GM23338 (cell line): ENCODE data around the gene SMARCD2. TPM values are rescaled to one million over a fixed set of nuclear protein-coding genes. Genes with fewer than 3 reads are reported as not detected.
"Not testable (repeated sequence)": the region's sequence is repeated elsewhere in the genome, so short reads cannot be mapped to it uniquely, and the experiment has no call there.

Experiments used
- ATAC-seq: fragments of 200-7000 bp; cut with Tn5 transposase; 3 replicates; pipeline ENCODE4 v1.9.1; 2020
- DNase-seq: peaks from one replicate; pipeline ENCODE4 v3.0.0-alpha.2; 2015; ENCODE audit warnings: low spot score
- H2AFZ ChIP-seq: fragments of 200-600 bp; sonication (generic); 2 replicates; pipeline ENCODE4 v1.8.0; 2016; ENCODE audit warnings: antibody characterized with exemption, mild to moderate bottlenecking, moderate library complexity
- H3F3A ChIP-seq: fragments of 200-600 bp; sonication (generic); replicated peaks from 2 replicates; pipeline ENCODE4 v1.8.0; 2017; ENCODE audit warnings: antibody characterized with exemption, mixed run types, low read depth
- H3K27ac ChIP-seq: fragments of 200-600 bp; sonication (generic); 2 replicates; pipeline ENCODE4 v1.6.1; 2016; ENCODE audit warnings: low read depth
- H3K27me3 ChIP-seq: fragments of 200-600 bp; sonication (generic); 2 replicates; pipeline ENCODE4 v1.8.0; 2016; ENCODE audit warnings: mild to moderate bottlenecking, mixed run types, moderate library complexity; ENCODE audit not compliant: insufficient read depth
- H3K36me3 ChIP-seq: fragments of 200-600 bp; sonication (generic); 2 replicates; pipeline ENCODE4 v1.8.0; 2016; ENCODE audit warnings: mild to moderate bottlenecking; ENCODE audit not compliant: insufficient read depth
- H3K4me1 ChIP-seq: fragments of 200-600 bp; sonication (generic); 2 replicates; pipeline ENCODE4 v1.8.0; 2016; ENCODE audit warnings: mild to moderate bottlenecking, moderate library complexity; ENCODE audit not compliant: insufficient read depth
- H3K4me2 ChIP-seq: fragments of 200-600 bp; sonication (generic); 2 replicates; pipeline ENCODE4 v1.7.1; 2017; ENCODE audit warnings: mixed run types
- H3K4me3 ChIP-seq: fragments of 200-600 bp; sonication (generic); 2 replicates; pipeline ENCODE4 v1.6.1; 2016; ENCODE audit warnings: mixed run types
- H3K79me2 ChIP-seq: fragments of 200-600 bp; sonication (generic); replicated peaks from 2 replicates; pipeline ENCODE4 v1.8.0; 2017; ENCODE audit warnings: mild to moderate bottlenecking; ENCODE audit not compliant: insufficient read depth
- H3K9me2 ChIP-seq: fragments of 200-600 bp; sonication (generic); 2 replicates; pipeline ENCODE4 v1.8.0; 2017; ENCODE audit not compliant: insufficient read depth
- H4K20me1 ChIP-seq: fragments of 200-600 bp; sonication (generic); replicated peaks from 2 replicates; pipeline ENCODE4 v1.8.0; 2017; ENCODE audit warnings: mild to moderate bottlenecking; ENCODE audit not compliant: insufficient read depth
- H3K27ac Mint-ChIP-seq: 2 replicates; pipeline ENCODE4 v1.8.0; 2020; ENCODE audit warnings: inconsistent platforms, mild to moderate bottlenecking, moderate library complexity, mixed read lengths
- H3K27me3 Mint-ChIP-seq: 3 replicates; pipeline ENCODE4 v1.8.0; 2022; ENCODE audit warnings: low read depth, mild to moderate bottlenecking, moderate library complexity, mixed read lengths, inconsistent platforms; ENCODE audit not compliant: insufficient read depth, poor library complexity
- H3K36me3 Mint-ChIP-seq: 3 replicates; pipeline ENCODE4 v1.8.0; 2021; ENCODE audit warnings: low read depth, mild to moderate bottlenecking, inconsistent platforms, moderate library complexity, mixed read lengths
- H3K4me1 Mint-ChIP-seq: 3 replicates; pipeline ENCODE4 v1.8.0; 2020; ENCODE audit warnings: mild to moderate bottlenecking, inconsistent platforms, mixed read lengths
- H3K4me3 Mint-ChIP-seq: 3 replicates; pipeline ENCODE4 v1.8.0; 2021; ENCODE audit warnings: moderate library complexity, mild to moderate bottlenecking, inconsistent platforms, mixed read lengths
- H3K9me3 Mint-ChIP-seq: 3 replicates; pipeline ENCODE4 v1.8.0; 2020; ENCODE audit warnings: moderate library complexity, mild to moderate bottlenecking, inconsistent platforms, mixed read lengths
- ETS1 ChIP-seq: IDR thresholded peaks from 2 replicates; pipeline ENCODE4 v1.6.1; 2016; ENCODE audit warnings: antibody characterized with exemption
- JUNB ChIP-seq: IDR thresholded peaks from one replicate; pipeline ENCODE4 v1.6.1; 2016; ENCODE audit warnings: antibody characterized with exemption; ENCODE audit not compliant: unreplicated experiment
- NANOG ChIP-seq: IDR thresholded peaks from 2 replicates; pipeline ENCODE4 v1.6.1; 2016; ENCODE audit warnings: antibody characterized with exemption, borderline replicate concordance
- POLR2AphosphoS5 ChIP-seq: IDR thresholded peaks from 2 replicates; pipeline ENCODE4 v1.6.1; 2016; ENCODE audit warnings: antibody characterized with exemption, low read depth
- polyA plus RNA-seq: library from polyadenylated mRNA; unstranded; fragments of >200 nt; fragmentation: Nextera tagmentation; extraction: Ambion mirVana; gene quantifications from 2 replicates; pipeline ENCODE4 v1.2.1, GENCODE V29; 2016
- total RNA-seq: library from RNA; depleted of rRNA; stranded (reverse); fragments of >200 nt; shearing (Covaris generic); gene quantifications from 2 replicates; pipeline ENCODE4 v1.2.3, GENCODE V29; 2014
- TF ChIP-seq, protein P1 (sequence below), 2 experiments: fragments of 200-600 bp in 1 of 2; sonication (generic) in 1 of 2; conservative IDR thresholded peaks; 2 replicates each; pipeline versions ENCODE4 v1.5.1 to v1.6.1; 2016 to 2017; ENCODE audit warnings: antibody characterized with exemption in 2 of 2, low read depth in 2 of 2, mild to moderate bottlenecking in 2 of 2, moderate library complexity in 1 of 2

SMARCD2 gene
- total and polyA plus RNA-seq, 2 experiments from 2014 or later = 36.4 to 133 TPM

DNA sequence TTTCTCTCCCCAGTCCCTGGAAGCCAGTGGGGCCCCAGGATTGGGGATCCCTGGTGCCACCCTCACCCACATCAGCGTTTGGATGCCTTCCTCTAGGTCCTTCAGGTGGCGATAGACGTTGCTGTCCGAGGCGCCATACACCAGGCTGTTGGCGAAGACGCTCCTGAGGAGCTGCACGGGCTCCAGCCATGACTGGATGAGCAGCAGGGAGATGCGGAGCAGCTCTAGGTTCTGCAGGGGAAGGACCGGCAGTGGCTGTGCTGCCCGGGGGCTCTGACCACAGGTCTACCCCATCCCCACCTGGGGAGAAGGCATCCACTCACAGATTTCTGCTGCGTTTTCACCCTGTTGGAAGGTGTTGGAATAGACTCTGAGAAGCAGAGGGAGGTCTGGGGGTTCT lies 38.2 kb upstream of the SMARCD2 start:
- Histone ChIP-seq H3K27me3 (no peaks in the 10 kb centered on the region), H3K27ac (no peak overlapping the region), H3K4me3 (peak overlapping the region; percentile 24; the same call in 1 of the 2 replicates), H4K20me1 (no peaks in the 10 kb centered on the region), H3K4me2 (peak overlapping the region; percentile 49; the same call in 1 of the 2 replicates), H3K9me2 (no peaks in the 10 kb centered on the region), H3F3A (no peaks in the 10 kb centered on the region), H3K4me1 (peaks cover 14% of the 10 kb centered on the region; the same call in 1 of the 2 replicates), H3K79me2 (no peaks in the 10 kb centered on the region), H2AFZ (peak overlapping the region; percentile 95), H3K36me3 (no peaks in the 10 kb centered on the region)
- Mint-ChIP-seq H3K27me3 (peaks cover 3% of the 10 kb centered on the region), H3K4me1 (peaks cover 16% of the 10 kb centered on the region), H3K36me3 (no peaks in the 10 kb centered on the region), H3K27ac (no peak overlapping the region), H3K9me3 (no peaks in the 10 kb centered on the region; the same call in 2 of the 3 replicates), H3K4me3 (peak overlapping the region; percentile 30; the same call in 1 of the 3 replicates)
- ATAC-seq = no peak
- no peak for TF ChIP-seq POLR2AphosphoS5
- no peak for TF ChIP-seq ETS1
- TF ChIP-seq NANOG = no peak
- TF ChIP-seq JUNB = no peak
- no peak for DNase-seq

- peaks cover 14% of the 10 kb centered on the region; the same call in 1 of the 2 replicates for H3K4me1 ChIP-seq
- not testable (repeated sequence) for H3K27me3 ChIP-seq, DNase-seq, H3K27ac Mint-ChIP-seq, H3K79me2 ChIP-seq, H3K27me3 Mint-ChIP-seq, H3K4me3 Mint-ChIP-seq, H3K4me2 ChIP-seq, H3K36me3 Mint-ChIP-seq, H3K4me3 ChIP-seq, H3K36me3 ChIP-seq, H3K9me3 Mint-ChIP-seq, ATAC-seq, H4K20me1 ChIP-seq, H3K27ac ChIP-seq, H3K9me2 ChIP-seq, H3F3A ChIP-seq, H2AFZ ChIP-seq
- peaks cover 18% of the 10 kb centered on the region for H3K4me1 Mint-ChIP-seq
Measured at GRCh38 chr17:63878413-63878812, 35.9 kb upstream of the SMARCD2 start.

DNA sequence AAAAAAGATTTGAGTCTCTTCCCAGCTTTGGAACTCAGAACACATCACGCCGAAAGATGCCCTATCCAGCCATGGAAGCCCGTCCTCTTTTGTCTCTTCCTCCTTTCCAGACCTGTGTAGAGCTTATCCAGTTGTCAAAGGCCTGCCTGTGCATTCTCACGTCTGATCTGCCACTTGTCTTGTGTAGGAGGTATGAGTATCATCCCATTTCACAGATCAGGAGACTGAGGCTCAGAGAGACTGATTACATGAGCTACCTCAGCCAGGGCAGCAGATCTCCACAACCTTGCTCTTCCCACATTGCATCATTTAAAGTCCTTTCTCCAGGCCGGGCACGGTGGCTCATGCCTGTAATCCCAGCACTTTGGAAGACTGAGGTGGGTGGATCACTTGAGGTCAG lies 32.2 kb upstream of the SMARCD2 start:
- H3K9me2 ChIP-seq, H2AFZ ChIP-seq, H3K4me3 Mint-ChIP-seq, H3K79me2 ChIP-seq, H3K4me1 Mint-ChIP-seq, H3K9me3 Mint-ChIP-seq, H3K27ac Mint-ChIP-seq, H3K36me3 ChIP-seq, DNase-seq, ATAC-seq, H3K36me3 Mint-ChIP-seq, H3K27me3 Mint-ChIP-seq, H3K4me2 ChIP-seq, H3K4me3 ChIP-seq, H3F3A ChIP-seq, H3K27ac ChIP-seq, H3K4me1 ChIP-seq, H4K20me1 ChIP-seq, H3K27me3 ChIP-seq: not testable (repeated sequence)

GRCh38 chr17:63874061-63874626 lies 31.7 kb upstream of the SMARCD2 start:
- H3K4me3 Mint-ChIP-seq, H3K36me3 ChIP-seq, H3K27me3 ChIP-seq, H3K4me1 ChIP-seq, H3K4me2 ChIP-seq, H3F3A ChIP-seq, H3K27me3 Mint-ChIP-seq, H4K20me1 ChIP-seq, H3K79me2 ChIP-seq, H3K9me2 ChIP-seq, H3K27ac ChIP-seq, H3K4me1 Mint-ChIP-seq, H2AFZ ChIP-seq, DNase-seq, H3K9me3 Mint-ChIP-seq, H3K36me3 Mint-ChIP-seq, H3K4me3 ChIP-seq: not testable (repeated sequence)
- TF ChIP-seq, protein P1, sequence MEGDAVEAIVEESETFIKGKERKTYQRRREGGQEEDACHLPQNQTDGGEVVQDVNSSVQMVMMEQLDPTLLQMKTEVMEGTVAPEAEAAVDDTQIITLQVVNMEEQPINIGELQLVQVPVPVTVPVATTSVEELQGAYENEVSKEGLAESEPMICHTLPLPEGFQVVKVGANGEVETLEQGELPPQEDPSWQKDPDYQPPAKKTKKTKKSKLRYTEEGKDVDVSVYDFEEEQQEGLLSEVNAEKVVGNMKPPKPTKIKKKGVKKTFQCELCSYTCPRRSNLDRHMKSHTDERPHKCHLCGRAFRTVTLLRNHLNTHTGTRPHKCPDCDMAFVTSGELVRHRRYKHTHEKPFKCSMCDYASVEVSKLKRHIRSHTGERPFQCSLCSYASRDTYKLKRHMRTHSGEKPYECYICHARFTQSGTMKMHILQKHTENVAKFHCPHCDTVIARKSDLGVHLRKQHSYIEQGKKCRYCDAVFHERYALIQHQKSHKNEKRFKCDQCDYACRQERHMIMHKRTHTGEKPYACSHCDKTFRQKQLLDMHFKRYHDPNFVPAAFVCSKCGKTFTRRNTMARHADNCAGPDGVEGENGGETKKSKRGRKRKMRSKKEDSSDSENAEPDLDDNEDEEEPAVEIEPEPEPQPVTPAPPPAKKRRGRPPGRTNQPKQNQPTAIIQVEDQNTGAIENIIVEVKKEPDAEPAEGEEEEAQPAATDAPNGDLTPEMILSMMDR (conservative IDR thresholded peaks at IDR 0.05; ENCODE audit: low read depth in 2 of 2) = peak; percentile 0 to 51; a peak in 2 of 4 replicates
- ATAC-seq = peak; percentile 92
- peak overlapping the region; percentile 66; the same call in 1 of the 2 replicates for H3K27ac Mint-ChIP-seq

DNA sequence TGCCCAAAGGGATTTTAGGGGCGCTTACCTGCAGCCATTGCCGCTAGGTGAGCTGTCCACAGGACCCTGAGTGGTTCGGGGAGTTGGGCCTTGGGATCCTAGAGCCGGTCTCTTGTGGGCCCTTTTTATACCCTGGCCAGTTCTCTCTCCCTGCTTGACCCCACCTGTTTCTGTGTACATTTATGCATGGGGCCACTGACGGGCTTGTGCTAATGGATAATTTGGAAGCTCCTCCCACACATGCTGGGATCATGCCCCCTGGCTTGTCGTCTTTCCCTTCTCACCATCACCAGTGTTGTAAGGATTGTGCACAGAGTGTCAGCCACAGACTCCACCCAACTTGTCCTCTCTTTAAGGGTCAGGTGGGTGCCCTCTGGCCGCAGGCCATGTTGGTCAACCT lies 31.1 kb upstream of the SMARCD2 start, which contains the start of gene CSH2:
CSH2 (minus strand) TSS at position 101 of the 400 bp plus-strand sequence; CDS start at position 38, 63 bp downstream.
- H3K27me3 ChIP-seq, DNase-seq, H3K9me2 ChIP-seq, H4K20me1 ChIP-seq, H3K36me3 ChIP-seq, H3K4me1 ChIP-seq, H2AFZ ChIP-seq, H3K4me3 ChIP-seq, H3K4me2 ChIP-seq, ATAC-seq, H3K4me1 Mint-ChIP-seq, H3K36me3 Mint-ChIP-seq, H3K9me3 Mint-ChIP-seq, H3K27ac ChIP-seq, H3K27me3 Mint-ChIP-seq, H3K4me3 Mint-ChIP-seq, H3K79me2 ChIP-seq, H3F3A ChIP-seq: not testable (repeated sequence)
- H3K27ac Mint-ChIP-seq = peak within 1 kb of the TSS; percentile 66; the same call in 1 of the 2 replicates
